NCI-H82 treated with DMSO at 0.1 percent for 48 hours (cell line): Measurements from ENCODE around the gene ARL14EPL.
"Not testable (repeated sequence)": the region's sequence is repeated elsewhere in the genome, so short reads cannot be mapped to it uniquely, and the experiment has no call there.

Source experiments
- DNase-seq: peaks from one replicate; lab custom pipeline; 2025; ENCODE audit not compliant: unreplicated experiment; lab: John Stamatoyannopoulos, UW

ARL14EPL gene

GRCh38 chr5:116046261-116046660 lies 14.0 kb downstream of the ARL14EPL start:
- DNase-seq: no peak

GRCh38 chr5:116046823-116047222 lies 14.6 kb downstream of the ARL14EPL start:
- no peak for DNase-seq

GRCh38 chr5:116058346-116058936 lies 26.2 kb downstream of the ARL14EPL start:
- DNase-seq: no peak

DNA sequence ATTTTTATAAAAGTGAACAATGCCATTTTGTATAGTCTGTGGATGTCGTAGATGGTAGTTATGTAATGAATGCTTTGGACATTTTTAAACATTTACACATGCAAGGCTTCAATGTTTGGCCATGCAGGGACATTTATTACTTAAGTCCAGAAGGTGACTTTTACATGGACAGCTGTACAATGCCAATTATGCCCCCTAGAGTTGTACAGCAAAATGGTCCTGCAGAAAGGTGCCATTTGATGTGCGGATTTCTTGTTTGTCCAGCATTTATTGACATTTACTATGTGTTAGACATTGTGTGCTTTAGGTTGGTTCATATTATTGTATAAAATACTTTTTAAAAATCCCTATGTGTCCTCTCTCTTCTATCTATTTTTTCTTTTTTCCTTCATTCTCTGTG lies 30.1 kb downstream of the ARL14EPL start:
- DNase-seq: no peak

DNA sequence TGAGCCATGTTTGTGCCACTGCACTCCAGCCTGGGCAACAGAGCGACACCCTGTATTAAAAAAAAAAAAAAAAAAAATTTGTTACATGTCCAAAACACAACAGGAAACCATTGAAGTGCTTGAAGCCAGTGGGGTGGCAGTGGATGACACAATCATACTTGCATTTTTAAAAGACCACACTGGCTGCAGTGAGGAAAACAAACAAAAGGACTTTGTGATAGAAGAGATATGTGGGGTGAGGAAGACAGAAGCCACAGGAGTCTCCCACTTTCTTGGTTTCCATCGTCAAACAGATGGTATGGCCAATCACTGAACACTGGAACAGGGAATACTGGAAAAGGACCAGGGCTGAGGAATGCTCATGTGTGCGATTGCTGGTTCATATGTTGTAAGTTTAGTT lies 31.7 kb downstream of the ARL14EPL start:
- no peak for DNase-seq

DNA sequence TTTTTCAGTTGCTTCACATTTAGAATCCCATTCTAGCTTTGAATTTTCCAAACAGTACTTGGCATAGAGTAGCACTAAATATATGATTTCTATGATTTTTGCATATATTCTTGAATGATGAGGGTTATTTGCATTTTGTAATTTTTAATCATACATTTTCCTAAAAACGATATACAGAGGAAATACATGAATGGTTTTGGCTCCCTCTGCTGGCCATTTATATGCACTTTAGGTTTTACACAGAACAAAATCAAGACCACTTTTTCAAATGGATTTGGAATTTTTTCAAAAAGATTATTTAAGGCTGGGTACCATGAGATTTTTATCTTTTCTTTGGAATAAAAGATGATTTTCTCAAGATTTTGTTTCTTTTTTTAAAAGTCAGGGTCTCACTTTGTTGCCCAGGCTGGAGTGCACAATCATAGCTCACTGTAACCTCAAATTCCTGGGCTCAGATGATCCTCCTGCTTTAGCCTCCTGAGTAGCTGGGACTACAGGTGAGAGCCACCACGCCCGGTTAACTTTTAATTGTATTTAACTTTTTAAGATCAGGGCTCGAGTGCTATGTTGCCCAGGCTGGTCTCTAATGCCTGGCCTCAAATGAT lies 35.9 kb downstream of the ARL14EPL start:
- DNase-seq: no peak

GRCh38 chr5:116071211-116071610 lies 38.9 kb downstream of the ARL14EPL start:
- no peak for DNase-seq

- no peak for DNase-seq
These were observed 43.0 kb downstream of the ARL14EPL start for GRCh38 chr5:116075191-116075831.

GRCh38 chr5:116076496-116076895 lies 44.2 kb downstream of the ARL14EPL start:
- DNase-seq: no peak

DNA sequence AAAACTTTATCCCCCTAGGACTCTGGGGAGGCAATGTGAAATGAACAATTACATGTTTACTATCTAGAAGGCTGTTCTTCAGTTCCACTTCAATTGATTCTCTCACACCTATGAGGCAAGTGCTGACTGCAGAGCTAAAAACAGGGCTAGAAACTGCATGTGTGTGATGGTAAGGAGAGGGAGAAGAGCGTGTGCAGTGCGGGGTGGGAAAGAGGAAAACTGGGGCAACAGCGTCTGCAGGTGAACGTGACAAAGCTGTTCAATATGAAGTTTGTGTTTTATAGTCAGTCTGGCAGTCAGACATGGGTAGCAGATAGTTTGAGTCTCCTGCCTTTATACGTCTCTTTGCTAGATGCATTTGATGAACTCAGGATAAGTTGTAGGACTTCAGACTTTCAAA lies 45.9 kb downstream of the ARL14EPL start:
- DNase-seq: no peak

- no peak for DNase-seq
These were observed 52.0 kb downstream of the ARL14EPL start for GRCh38 chr5:116084287-116084691.

- peak; percentile 49 for DNase-seq
These were observed 52.8 kb downstream of the ARL14EPL start, which contains the start of gene COMMD10 for GRCh38 chr5:116084871-116085715. Gene COMMD10 (plus strand): TSS chr5:116085025.

- not testable (repeated sequence) for DNase-seq
These were observed 54.0 kb downstream of the ARL14EPL start for GRCh38 chr5:116086309-116086708.

DNA sequence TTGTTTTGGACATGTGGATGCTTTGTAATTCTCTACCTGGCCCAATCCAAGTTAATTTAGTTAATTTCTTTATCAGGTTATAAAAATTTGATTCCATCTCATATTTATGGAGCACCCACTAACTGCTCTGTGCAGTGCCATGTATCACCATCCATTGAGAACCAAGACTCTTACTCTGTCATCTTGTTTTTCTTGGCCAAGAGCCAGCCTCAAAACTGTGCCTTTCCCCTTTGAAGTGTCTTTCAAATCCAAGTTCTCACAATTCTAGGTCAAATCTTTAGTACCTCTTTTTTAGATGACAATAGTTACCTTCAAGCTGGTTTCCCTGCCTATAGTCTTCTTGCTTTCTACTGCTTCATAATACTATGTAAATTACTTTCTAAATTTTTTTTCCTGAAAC lies 55.8 kb downstream of the ARL14EPL start:
- no peak for DNase-seq

DNA sequence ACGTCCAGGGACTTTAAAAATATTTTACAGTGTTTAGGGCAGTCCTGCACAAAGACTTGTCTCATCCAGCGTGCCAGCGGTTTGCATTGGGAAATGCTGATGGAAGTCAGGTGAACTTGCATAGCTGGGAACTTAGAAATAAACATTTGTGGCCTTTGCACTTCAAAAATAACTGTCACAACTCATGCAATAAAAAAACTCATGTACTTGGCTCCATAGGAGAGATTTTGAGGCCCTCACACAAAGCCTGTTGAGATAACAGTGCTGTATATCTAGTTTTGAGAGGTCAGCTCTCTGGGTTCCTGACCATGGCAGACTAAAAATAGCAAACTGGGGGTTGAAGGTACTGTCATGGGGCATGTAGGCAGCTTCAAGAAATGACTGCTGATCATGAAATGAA lies 58.0 kb downstream of the ARL14EPL start:
- no peak for DNase-seq

DNA sequence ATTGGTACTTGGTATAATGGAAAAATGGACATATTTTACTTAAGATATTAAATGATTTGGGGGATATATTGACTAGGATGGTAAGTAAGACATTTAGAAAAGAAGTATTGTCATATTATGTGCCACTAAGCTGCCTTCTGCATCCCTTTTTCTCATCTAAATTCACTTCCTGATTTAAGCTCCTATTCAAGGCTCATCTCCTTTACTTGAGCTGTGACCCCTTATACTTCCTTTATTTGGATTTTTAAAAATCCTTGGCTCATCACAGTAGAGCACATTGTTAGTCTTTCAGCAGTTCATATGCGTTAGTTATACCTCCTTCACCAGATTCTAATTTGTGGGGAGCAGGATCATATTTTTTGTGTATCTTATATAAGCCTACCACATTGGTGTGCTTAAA lies 59.1 kb downstream of the ARL14EPL start:
- no peak for DNase-seq

GRCh38 chr5:116097301-116097700 lies 65.0 kb downstream of the ARL14EPL start:
- no peak for DNase-seq

DNA sequence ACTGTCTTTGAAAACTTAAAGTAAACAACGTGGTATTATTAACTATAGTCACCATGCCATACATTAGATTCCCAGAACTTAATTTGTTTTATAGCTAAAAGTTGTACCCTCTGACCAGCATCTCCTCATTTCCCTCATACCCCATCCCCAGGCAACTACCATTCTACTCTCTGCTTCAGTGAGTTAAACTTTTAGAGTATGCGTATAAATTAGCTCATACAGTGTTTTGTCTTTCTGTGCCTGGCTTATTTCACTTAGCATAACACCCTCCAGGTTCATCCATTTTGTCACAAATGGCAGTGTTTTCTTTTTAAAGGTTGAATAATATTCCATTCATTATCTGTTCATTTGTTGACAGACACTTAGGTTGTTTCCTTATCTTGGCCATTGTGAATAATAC lies 66.7 kb downstream of the ARL14EPL start:
- no peak for DNase-seq

- DNase-seq: not testable (repeated sequence)
These were observed 72.7 kb downstream of the ARL14EPL start for GRCh38 chr5:116104941-116105340.
